HG03558 (cell line): ENCODE data around the gene NRROS.
"Not testable (repeated sequence)": the region's sequence is repeated elsewhere in the genome, so short reads cannot be mapped to it uniquely, and the experiment has no call there.

Experiments used
- ATAC-seq: cut with Tn5 transposase; IDR thresholded peaks from one replicate; pipeline ENCODE4 v1.9.1; 2021; ENCODE audit warnings: moderate number of reproducible peaks; ENCODE audit not compliant: unreplicated experiment; ENCODE audit errors: extremely low read depth

Gene NRROS

DNA sequence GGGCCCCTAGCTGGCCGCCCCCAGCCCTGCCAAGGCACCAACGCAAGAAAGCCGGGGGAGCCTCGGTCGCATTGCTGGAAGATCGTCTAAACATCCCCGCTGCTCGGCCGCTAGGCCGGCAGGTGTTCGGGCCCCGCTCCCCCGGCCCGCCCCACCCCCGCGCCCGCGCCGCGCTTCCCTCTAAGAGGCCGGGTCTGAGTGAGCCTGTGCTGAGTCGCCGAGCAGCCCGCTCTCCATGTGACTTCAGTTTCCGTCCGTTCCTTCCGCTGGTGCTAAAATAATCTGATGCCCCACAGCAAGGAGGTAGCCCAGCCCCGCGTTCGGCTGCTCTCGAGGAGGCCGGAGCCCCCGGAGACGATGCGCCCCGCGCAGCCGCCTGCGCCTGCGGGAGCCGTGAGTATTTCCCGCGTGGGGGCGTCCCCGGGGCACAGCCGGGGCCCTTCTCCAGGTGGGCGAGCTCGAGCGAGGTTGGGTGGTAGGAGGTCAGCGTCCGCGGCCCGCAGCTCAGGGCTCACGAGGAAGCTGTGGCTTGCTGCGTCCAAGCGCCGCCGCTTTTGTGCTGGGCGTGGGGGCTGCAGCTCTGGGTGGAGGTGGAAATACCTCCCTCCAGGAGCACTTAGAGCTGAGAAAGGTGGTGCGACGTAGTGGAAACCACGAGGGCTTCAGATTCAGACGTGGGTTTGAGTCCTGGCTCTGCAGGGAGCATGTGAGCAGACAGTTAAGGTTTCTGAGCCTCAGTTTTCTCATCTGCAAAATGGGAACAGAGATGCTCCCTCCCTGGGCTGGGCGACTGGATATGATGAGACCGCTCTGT is at the start of gene NRROS:
TSS of gene NRROS (plus strand) at position 212 of the 814 bp plus-strand sequence. CDS start 14,846 bp downstream, outside the sequence.
- ATAC-seq = no peak

DNA sequence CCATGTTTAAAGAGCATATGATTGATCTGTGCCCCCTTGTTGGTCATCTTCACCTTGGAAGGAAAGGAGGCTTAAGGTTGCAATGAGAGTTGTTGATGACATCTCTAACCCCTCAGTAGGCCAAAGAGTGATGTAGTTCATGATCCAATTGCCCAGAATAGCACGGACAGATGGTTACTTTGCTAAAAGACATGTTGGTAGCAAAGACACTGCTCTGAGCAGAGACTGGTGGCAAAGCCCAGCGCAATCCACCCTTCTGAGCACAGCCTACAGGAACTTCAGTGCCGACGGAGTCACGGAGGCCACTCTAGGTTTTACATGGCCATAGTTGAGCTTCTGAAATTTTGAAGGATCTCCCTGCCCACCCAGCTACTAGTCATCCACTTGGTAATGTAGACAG is 49.2 kb upstream of the NRROS start:
- no peak for ATAC-seq

DNA sequence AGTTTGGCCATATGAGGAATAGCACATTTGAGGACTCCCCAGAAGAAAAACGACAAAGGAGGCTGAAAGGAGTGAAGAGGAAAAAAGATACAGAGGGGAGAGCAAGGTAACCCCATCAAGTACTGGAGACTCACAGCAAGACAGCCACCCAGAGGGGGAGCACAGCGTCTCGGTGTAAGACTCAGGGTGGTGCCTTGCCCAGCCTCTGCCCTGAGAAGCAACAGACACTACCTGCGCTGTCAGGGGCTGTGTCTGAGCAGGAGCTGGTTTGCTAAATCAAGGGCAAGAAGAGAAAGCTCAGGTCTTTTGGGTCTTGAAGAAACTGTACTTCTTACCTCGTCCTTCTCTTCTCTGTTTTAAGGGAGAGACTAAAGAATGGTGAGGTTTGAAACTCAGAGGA is 43.1 kb upstream of the NRROS start:
- ATAC-seq = no peak

DNA sequence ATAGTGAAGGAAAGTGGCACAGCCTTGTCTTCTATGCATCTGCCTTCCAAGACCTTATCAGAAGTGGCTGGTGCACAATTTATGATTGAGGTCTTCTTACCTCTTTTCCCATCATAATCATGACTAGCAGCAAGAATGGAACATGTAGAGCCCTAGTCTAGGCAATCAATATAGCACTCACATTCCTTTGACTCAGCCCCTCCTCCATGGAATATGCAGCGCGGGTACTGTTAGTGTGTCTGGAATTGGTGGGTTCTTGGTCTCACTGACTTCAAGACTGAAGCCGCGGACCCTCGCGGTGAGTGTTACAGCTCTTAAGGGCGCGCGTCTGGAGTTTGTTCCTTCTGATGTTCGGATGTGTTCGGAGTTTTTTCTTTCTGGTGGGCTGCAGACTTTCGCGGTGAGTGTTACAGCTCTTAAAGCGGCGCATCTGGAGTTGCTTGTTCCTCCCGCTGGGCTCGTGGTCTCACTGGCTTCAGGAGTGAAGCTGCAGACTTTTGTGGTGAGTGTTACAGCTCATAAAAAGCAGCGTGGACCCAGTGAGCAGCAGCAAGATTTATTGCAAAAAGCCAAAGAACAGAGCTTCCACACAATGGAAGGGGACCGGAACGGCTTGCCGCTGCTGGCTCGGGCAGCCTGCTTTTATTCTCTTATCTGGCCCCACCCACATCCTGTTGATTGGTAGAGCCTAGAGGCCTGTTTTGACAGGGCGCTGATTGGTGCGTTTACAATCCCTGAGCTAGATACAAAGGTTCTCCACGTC is 41.3 kb upstream of the NRROS start:
- not testable (repeated sequence) for ATAC-seq

DNA sequence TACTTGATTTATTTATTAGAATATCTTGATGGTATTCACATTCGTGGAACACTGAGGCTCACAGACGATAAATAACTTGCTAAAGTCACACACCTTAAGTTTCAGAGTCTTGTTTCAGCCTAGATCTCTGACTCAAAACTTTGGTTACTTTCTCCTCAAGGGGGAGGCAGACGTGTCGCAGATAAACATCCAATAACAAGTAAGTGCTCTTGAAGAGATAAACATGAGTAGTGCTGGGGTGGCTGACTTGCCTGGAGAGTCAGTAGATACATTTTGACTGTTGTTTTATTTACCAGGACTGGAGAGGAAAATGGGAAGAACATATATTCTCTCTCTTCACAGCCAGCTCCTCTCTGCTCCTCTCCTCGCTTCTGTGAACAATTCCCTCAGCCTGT is 39.8 kb upstream of the NRROS start:
- ATAC-seq = no peak

DNA sequence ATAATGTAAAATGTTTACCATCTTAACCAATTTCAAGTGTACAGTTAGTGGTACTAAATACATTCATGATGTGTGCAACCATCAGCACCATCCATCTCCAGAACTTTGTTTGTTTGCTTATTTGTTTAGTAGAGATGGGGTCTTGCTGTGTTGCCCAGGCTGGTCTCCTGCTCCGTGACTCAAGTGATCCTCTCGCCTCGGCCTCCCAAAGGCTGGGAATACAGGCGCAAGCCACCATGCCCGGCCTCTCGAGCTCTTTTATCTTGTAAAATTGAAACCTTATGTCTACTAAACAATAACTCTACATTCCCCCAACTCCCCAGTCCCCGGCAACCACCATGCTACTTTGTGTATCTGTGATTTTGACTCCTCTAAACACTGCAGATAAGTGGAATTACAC is 39.1 kb upstream of the NRROS start:
- no peak for ATAC-seq

DNA sequence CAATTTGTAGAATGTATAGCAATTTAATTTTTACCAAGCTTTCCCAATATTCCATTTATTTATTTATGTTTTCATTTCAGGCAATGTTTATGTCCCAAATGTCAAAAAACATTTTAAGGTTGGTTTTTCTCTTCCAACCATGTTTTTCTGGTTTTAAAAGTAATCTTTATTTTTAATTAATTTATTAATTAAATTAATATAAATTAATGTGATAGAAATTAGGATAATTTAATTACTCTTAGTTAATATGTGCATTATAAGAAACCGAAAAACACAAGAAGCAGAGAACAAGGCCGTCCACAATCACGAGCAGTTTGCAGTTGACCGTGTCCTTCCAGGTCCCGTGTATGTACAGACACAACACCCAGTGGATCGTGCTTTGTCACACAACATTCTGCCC is 36.8 kb upstream of the NRROS start:
- no peak for ATAC-seq

DNA sequence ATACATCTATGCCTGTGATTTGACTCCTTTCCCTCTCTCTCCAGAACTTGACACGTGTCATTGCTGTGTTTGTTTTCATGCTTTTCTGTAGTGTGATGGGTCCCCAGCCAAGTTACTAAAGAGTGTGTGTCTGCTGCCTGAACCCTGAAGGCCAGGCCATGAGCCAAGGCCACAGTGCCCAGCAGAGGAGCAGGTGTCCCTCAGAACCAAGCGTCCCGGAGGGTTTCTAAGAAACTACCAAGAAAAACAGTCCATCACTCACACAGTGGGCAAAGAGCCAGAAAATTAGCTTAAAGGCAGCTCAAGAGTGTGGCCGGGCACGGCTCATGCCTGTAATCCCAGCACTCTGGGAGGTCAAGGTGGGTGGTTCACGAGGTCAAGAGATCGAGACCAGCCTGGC is 35.8 kb upstream of the NRROS start:
- no peak for ATAC-seq

DNA sequence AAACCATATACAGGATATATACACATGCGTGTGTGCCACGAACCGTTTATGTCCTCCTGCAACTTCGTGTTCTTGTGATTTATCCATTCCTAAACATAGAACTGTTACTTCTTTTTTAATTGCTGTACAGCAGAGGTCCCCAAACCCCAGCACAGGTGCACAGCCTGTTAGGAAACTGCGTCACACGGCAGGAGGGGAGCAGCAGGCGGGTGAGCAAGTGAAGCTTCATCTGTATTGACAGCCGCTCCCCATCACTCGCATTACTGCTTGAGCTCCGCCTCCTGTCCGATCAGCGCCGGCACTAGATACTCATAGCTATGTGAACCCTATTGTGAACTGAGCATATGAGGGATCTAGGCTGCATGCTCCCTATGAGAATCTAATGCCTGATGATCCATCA is 34.9 kb upstream of the NRROS start:
- ATAC-seq = no peak

DNA sequence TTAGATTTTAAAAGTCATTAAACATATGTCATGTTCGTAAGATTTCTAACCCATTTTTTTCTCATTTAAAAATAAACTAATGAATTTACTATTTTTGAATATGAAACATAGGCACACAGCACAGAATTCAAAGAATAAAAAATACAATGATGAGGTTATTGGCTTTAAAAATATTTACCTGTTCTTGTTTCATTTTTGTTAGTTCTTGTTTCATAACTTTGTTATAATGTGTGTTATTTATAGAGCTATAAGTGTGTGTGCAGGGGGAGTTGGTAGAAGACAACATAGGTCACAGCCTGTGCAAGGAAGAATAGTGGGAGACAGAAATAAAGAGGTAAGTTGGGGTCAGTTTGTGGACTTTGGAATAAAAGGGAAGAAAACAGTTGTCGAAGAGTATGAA is 30.8 kb upstream of the NRROS start:
- no peak for ATAC-seq

DNA sequence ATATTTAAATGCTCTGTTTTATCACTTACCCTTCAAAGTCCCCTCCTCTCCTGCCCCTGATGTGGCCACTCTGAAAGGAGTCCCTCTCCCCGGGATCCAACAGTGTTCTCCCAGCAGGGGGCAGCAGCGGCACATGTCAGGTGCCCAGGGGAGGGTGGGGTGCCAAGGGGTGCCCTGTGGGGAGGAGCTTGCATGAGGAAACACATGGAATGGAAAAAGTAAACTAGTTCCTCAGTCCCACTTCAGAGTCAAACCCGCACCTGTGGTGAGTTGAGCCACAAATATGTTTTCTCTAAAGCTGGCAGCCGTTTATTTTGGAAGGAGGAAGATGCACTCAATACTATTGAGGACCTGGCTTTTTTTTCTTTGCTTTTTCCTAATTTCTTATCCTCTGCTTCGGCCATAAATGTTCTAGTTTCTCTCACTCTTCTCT is 30.1 kb upstream of the NRROS start:
- no peak for ATAC-seq

DNA sequence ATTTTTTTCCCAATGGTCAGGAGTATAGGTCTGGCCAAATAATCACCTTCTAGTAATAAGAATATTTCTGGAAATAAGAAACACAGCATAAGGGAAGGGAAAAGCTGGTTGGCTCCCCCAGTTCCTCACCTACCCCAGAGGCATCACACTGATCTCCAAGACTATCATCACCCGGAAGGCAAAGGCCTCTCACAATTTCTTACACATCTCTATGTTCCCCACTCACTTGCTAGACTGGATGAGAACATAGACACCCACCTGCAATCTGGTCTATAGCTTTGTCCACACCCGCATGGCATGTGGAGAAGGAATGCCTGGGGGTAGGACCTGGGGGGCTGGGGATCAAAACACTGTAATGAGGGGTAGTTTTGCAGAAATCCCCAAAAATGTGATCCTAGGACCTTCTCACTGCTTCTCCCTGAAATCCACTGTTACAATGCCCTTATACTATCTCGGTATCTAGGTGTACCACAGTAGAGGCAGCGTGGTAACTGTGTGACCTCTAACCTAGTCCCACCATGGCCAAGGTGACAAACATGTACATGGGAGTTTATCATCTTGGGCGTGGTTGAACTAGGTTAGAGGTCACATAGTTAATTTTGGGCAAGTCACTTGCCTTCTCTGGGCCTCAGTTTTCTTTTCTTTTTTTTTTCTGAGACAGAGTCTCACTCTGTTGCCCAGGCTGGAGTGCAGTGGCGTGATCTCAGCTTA is 29.5 kb upstream of the NRROS start:
- no peak for ATAC-seq

DNA sequence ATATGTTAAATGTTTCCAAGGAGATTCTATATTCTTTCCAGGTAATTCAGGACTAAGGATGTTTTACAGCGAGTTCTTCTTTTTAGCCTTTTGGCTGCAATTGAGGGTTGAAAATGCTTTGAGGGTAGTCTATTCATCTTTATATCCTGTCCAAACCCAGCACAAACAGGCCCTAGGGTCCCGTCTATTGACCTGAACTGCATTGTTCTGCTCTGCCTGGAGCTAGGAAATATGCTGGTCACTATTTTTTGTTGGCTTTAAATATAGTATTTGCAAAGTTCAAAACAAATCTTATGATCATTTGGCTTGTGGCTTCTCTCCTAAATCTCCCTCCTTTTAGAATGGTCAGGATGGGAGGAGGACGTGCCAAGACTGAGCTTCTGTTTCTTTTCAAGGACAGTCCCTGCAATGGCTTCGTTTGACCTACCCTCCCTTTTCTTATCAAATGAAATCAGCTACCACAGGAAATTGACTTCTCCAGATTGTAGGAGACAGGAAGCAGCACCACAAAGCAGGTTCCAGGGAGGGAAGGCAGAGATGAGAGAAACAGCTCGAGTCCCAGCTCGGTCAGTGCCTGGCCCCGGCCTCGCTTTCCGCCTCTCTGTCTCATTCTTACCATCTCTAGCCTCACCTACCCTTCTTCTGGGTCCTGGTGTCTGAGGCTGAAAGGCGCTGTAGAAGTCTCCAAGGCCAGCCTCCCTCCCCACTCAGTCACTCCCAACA is 27.6 kb upstream of the NRROS start:
- no peak for ATAC-seq

DNA sequence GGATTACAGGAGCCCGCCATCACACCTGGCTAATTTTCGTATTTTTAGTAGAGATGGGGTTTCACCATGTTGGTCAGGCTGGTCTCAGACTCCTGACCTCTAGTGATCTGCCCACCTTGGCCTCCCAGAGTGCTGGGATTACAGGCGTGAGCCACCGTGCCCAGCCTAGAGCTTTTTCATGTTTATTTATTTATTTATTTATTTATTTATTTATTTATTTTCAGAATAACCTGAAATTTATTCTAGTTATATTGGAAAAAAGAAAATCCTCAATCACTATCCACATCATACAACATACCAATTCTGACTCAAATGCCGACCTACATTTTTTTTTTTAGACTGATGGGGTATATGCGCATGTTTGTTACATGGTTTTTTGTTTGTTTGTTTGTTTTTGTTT is 24.3 kb upstream of the NRROS start:
- not testable (repeated sequence) for ATAC-seq

DNA sequence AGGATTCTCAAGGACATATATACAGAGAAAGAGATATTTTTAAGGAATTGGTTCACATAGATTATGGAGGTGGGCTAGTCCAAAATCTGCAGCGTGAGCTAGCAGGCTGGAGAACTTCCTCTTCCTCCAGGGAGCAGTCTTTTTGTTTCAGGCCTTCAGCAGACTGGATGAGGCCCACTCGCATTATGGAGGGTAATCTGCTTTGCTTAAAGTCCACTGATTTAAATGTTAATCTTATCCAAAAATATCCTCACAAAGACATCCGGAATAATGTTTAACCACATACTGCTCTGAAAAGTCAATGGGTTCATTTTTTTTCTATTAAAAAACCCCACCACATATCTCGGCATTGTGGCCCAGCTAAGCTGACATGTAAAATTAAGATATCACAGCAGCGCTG is 22.2 kb upstream of the NRROS start:
- no peak for ATAC-seq

DNA sequence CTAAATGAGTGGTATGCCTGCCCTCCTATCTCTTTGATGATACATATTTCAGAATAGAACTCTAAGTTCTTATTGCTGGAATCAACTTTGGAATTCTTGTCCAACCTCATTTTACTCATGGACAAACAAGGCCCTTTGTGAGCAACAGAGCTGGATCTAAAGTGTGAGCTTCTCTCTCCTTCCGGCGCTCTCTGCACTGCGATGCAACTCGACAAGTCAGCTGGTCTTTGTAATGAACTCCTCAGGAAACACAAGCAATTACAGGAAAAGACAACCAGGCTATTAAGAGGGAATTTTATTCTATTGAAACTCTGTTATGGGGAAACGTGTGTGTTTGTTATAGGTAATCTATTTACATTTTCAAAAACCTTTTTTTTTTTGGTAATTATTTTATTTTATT is 20.3 kb upstream of the NRROS start:
- ATAC-seq = no peak

DNA sequence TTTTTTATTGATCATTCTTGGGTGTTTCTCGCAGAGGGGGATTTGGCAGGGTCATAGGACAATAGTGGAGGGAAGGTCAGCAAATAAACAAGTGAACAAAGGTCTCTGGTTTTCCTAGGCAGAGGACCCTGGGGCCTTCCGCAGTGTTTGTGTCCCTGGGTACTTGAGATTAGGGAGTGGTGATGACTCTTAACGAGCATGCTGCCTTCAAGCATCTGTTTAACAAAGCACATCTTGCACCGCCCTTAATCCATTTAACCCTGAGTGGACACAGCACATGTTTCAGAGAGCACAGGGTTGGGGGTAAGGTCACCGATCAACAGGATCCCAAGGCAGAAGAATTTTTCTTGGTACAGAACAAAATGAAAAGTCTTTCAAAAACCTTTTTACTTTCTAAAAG is 19.9 kb upstream of the NRROS start:
- not testable (repeated sequence) for ATAC-seq

DNA sequence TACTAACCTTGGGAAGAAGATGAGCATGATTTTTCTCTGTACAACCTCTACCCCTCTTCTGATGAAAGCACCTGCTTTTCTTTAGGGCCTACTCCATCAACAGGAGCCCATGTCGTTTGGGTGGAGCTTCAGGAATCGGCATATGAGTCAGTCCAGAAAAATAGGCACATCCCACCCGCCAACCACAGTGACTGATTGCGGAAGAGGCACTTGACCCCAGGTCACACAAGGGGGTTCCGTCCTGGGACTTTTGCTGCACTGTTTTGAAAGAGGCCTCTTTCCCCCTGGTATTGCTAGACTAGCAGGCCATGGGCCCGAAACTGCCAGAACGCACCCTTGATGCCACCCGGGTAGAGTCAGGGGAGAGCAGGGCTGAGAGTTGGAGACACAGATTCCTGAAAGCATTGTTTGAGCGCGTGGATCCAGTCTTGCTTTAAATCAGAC is 19.3 kb upstream of the NRROS start:
- ATAC-seq = no peak

DNA sequence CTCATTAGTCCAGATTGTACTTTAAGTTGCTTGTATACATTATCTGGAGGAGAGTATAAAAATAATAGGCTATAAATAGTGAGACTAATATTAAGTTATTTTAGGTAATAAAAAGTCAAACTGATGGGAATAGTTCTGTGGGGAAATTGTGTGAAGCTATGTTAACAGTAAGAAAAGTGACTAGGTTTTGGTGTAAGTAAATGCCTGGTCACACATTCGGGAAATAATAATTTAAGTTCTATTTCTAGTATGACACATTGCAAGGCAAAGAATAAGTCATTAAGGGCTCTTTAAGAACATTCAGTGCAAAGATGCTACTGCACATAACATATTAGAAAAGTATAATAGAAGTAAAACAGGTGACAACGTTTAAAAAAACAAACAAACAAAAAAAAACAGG is 18.8 kb upstream of the NRROS start:
- ATAC-seq = no peak

DNA sequence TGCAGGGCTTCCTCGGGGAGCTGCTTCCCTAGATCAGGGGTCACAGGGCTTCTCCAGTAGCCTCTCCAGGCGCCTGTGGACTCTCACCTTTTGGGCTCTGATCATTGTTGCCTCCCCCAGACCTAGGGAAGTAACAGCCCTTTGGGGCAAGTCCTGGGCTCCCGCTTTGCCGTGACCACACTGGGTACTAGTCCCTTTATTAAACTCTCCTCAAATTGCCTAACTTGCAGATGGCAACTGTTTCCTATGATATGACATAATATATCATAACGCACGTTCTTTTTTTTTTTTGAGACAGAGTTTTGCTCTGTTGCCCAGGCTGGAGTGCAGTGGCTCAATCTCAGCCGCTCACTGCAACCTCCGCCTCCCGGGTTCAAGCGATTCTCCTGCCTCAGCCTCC is 17.9 kb upstream of the NRROS start:
- no peak for ATAC-seq
